Neural progenitor cell (in vitro differentiated cells): ENCODE measurements around the gene ARHGAP8. TPM values are rescaled to one million over a fixed set of nuclear protein-coding genes. Genes with fewer than 3 reads are reported as not detected.

Source experiments
- DNase-seq: peaks from one replicate; pipeline ENCODE4 v3.0.0-alpha.2; 2016; ENCODE audit warnings: low spot score
- H2AFZ ChIP-seq: fragments of 200-600 bp; sonication (generic); replicated peaks from 2 replicates; pipeline ENCODE4 v1.6.1; 2016; ENCODE audit warnings: antibody characterized with exemption
- H3F3A ChIP-seq: fragments of 200-600 bp; sonication (generic); 2 replicates; pipeline ENCODE4 v1.6.1; 2016; ENCODE audit warnings: antibody characterized with exemption, low read depth
- H3K27ac ChIP-seq: fragments of 200-600 bp; sonication (generic); 2 replicates; pipeline ENCODE4 v1.5.1; 2016; ENCODE audit warnings: mild to moderate bottlenecking
- H3K27me3 ChIP-seq: fragments of 200-600 bp; sonication (generic); 2 replicates; pipeline ENCODE4 v1.6.1; 2016; ENCODE audit warnings: mild to moderate bottlenecking, moderate library complexity
- H3K36me3 ChIP-seq: fragments of 200-600 bp; sonication (generic); 2 replicates; pipeline ENCODE4 v1.5.1; 2016
- H3K4me1 ChIP-seq: fragments of 200-600 bp; sonication (generic); 2 replicates; pipeline ENCODE4 v1.6.1; 2016; ENCODE audit warnings: mixed run types
- H3K4me2 ChIP-seq: fragments of 200-600 bp; sonication (generic); 2 replicates; pipeline ENCODE4 v1.6.1; 2016
- H3K4me3 ChIP-seq: fragments of 200-600 bp; sonication (generic); 2 replicates; pipeline ENCODE4 v1.5.1; 2016
- H3K79me2 ChIP-seq: fragments of 200-600 bp; sonication (generic); 2 replicates; pipeline ENCODE4 v1.6.1; 2016; ENCODE audit warnings: low read depth
- H3K9ac ChIP-seq: fragments of 200-600 bp; sonication (generic); 2 replicates; pipeline ENCODE4 v1.6.1; 2016
- H3K9me3 ChIP-seq: fragments of 200-600 bp; sonication (generic); 2 replicates; pipeline ENCODE4 v1.5.1; 2016; ENCODE audit warnings: low read depth
- H4K20me1 ChIP-seq: fragments of 200-600 bp; sonication (generic); 2 replicates; pipeline ENCODE4 v1.6.1; 2016; ENCODE audit warnings: low read depth
- H3K27ac Mint-ChIP-seq: 3 replicates; pipeline ENCODE4 v1.8.0; 2021; ENCODE audit warnings: mixed read lengths
- H3K27me3 Mint-ChIP-seq: 2 replicates; pipeline ENCODE4 v1.8.0; 2022; ENCODE audit warnings: low read depth, mild to moderate bottlenecking, inconsistent platforms, moderate library complexity, mixed read lengths; ENCODE audit not compliant: insufficient read depth
- H3K36me3 Mint-ChIP-seq: 3 replicates; pipeline ENCODE4 v1.8.0; 2021; ENCODE audit warnings: mixed read lengths
- H3K4me1 Mint-ChIP-seq: 3 replicates; pipeline ENCODE4 v1.8.0; 2021; ENCODE audit warnings: mixed read lengths
- H3K4me3 Mint-ChIP-seq: 3 replicates; pipeline ENCODE4 v1.8.0; 2021; ENCODE audit warnings: mild to moderate bottlenecking, moderate library complexity, mixed read lengths
- H3K9me3 Mint-ChIP-seq: 3 replicates; pipeline ENCODE4 v1.8.0; 2020; ENCODE audit warnings: mixed read lengths
- CTCF ChIP-seq: fragments of 200-600 bp; sonication (generic); IDR thresholded peaks from 2 replicates; pipeline ENCODE4 v1.5.1; 2017; ENCODE audit warnings: antibody characterized with exemption, mild to moderate bottlenecking
- EZH2 ChIP-seq: fragments of 200-600 bp; sonication (generic); IDR thresholded peaks from 2 replicates; pipeline ENCODE4 v1.6.1; 2017; ENCODE audit warnings: antibody characterized with exemption, mild to moderate bottlenecking, moderate library complexity
- EZH2phosphoT487 ChIP-seq: fragments of 200-600 bp; sonication (generic); IDR thresholded peaks from 2 replicates; pipeline ENCODE4 v1.6.1; 2017; ENCODE audit warnings: antibody characterized with exemption
- total RNA-seq: library from RNA; depleted of rRNA; stranded (reverse); fragments of >200 nt; gene quantifications from 2 replicates; pipeline ENCODE4 v1.2.3, GENCODE V29; 2015; ENCODE audit warnings: low replicate concordance

ARHGAP8 gene
- total RNA-seq, 1 donor from 2014 or later = 3.0 TPM

DNA sequence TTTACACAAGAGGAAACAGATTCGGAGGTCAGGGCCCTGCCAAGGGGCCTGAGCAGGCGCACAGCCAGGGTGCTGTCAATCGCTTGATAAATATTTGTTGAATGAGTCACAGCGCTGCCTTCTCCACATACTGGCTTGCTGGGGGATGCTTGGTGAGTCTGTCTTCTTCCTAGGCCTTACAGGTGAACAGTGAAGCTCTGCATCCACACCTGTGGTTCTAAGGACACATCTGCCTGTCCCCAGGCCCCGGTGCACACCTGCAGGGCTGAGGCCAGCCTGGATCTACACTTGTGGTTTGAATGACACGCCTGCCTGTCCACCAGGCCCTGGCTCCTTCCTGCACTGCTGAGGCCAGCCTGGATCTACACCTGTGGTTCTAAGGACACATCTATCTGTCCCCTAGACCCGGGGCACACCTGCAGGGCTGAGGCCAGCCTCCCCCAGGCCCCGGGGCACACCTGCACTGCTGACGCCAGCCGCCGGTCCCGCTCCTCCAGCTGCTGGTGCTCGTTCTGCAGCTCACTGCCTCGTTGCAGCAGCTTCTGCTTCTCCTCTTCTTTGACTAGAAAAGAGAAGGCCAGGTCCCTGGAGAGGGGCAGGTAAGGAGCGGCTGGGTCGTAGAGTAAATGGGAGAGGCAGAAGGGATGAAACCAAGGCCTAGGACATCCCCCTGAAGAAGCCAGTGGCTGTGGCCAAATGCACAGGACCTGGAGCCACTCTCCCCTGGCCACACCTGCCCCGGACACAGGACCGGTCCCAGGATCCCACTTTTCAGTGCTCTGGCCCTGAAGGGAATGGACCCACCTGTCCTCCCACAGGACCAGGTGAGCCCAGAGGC is 132.8 kb downstream of the ARHGAP8 start:
- Mint-ChIP-seq H3K27ac (no peak overlapping the region), H3K9me3 (no peaks in the 10 kb centered on the region), H3K4me3 (no peak overlapping the region), H3K27me3 (peaks cover 8% of the 10 kb centered on the region), H3K36me3 (peaks cover 21% of the 10 kb centered on the region), H3K4me1 (no peaks in the 10 kb centered on the region)
- no peak for DNase-seq
- no peaks in the 10 kb centered on the region for H3K27me3 ChIP-seq
- no peaks in the 10 kb centered on the region for H3K9me3 ChIP-seq
- no peaks in the 10 kb centered on the region for H3F3A ChIP-seq
- no peak for TF ChIP-seq EZH2phosphoT487
- TF ChIP-seq EZH2 = no peak
- no peak for TF ChIP-seq CTCF
- H3K79me2 ChIP-seq = no peaks in the 10 kb centered on the region
- no peak overlapping the region for H3K27ac ChIP-seq
- no peaks in the 10 kb centered on the region for H3K36me3 ChIP-seq
- H3K4me2 ChIP-seq = no peak overlapping the region
- no peak overlapping the region for H2AFZ ChIP-seq
- no peak overlapping the region for H3K9ac ChIP-seq
- no peak overlapping the region for H3K4me3 ChIP-seq
- H3K4me1 ChIP-seq = no peaks in the 10 kb centered on the region
- H4K20me1 ChIP-seq = peaks cover 4% of the 10 kb centered on the region

DNA sequence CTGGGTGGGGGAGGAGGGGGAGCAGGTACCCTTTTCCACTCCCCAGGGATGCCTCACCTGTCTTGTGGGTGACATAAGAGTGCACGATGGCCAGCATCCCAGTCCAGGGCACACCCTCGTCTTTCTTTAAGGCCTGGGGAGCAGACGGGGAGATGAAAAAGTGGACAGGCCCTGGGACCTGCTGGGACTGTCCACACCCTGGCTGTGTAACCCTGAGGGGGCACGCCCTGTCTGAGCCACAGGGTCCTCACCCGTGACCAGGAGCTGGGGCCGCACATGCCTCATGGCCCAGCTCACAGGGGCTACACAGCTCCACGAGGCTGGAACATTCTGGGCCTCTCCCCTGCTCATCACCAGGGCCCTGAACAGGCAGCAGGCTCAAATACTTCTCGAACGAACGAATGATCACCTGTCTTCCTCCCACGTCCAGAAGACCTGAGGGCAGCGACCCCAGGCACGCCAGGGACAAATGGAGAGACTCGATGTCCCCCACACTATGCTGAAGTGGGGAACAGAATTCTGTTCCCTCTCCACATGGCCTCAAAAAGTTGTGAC is 133.5 kb downstream of the ARHGAP8 start:
- Mint-ChIP-seq H3K27ac (no peak overlapping the region), H3K36me3 (peaks cover 21% of the 10 kb centered on the region), H3K27me3 (peaks cover 8% of the 10 kb centered on the region), H3K4me1 (no peaks in the 10 kb centered on the region), H3K9me3 (no peaks in the 10 kb centered on the region), H3K4me3 (no peak overlapping the region)
- H4K20me1 ChIP-seq = peaks cover 4% of the 10 kb centered on the region
- H3K4me1 ChIP-seq = no peaks in the 10 kb centered on the region
- H3K9me3 ChIP-seq = no peaks in the 10 kb centered on the region
- H3K27ac ChIP-seq = no peak overlapping the region
- no peaks in the 10 kb centered on the region for H3F3A ChIP-seq
- no peak for TF ChIP-seq EZH2phosphoT487
- no peak for TF ChIP-seq EZH2
- no peak for TF ChIP-seq CTCF
- no peak overlapping the region for H3K4me3 ChIP-seq
- H3K27me3 ChIP-seq = no peaks in the 10 kb centered on the region
- H3K4me2 ChIP-seq = no peak overlapping the region
- no peaks in the 10 kb centered on the region for H3K79me2 ChIP-seq
- H3K9ac ChIP-seq = no peak overlapping the region
- no peak overlapping the region for H2AFZ ChIP-seq
- H3K36me3 ChIP-seq = no peaks in the 10 kb centered on the region
- DNase-seq = no peak

- no peaks in the 10 kb centered on the region for H3K27me3 ChIP-seq
- H3K4me1 ChIP-seq = no peaks in the 10 kb centered on the region
- DNase-seq = no peak
- H3K9ac ChIP-seq = no peak overlapping the region
- peaks cover 4% of the 10 kb centered on the region for H4K20me1 ChIP-seq
- Mint-ChIP-seq H3K9me3 (no peaks in the 10 kb centered on the region), H3K36me3 (peaks cover 10% of the 10 kb centered on the region), H3K27ac (no peak overlapping the region), H3K4me1 (no peaks in the 10 kb centered on the region), H3K27me3 (no peaks in the 10 kb centered on the region), H3K4me3 (no peak overlapping the region)
- no peaks in the 10 kb centered on the region for H3K9me3 ChIP-seq
- no peak overlapping the region for H2AFZ ChIP-seq
- H3F3A ChIP-seq = no peaks in the 10 kb centered on the region
- no peak overlapping the region for H3K4me2 ChIP-seq
- H3K27ac ChIP-seq = no peak overlapping the region
- H3K36me3 ChIP-seq = no peaks in the 10 kb centered on the region
- H3K4me3 ChIP-seq = no peak overlapping the region
- TF ChIP-seq EZH2phosphoT487 = no peak
- TF ChIP-seq CTCF = no peak
- no peak for TF ChIP-seq EZH2
- no peaks in the 10 kb centered on the region for H3K79me2 ChIP-seq
Observed at GRCh38 chr22:44887941-44888366, 135.6 kb downstream of the ARHGAP8 start.
